ENCODE measurements around the gene MAPKAP1.

MAPKAP1 gene

GRCh38 chr9:125706651-125707471, at the start of gene MAPKAP1:
MAPKAP1 (minus strand) TSS chr9:125707208; CDS start chr9:125672574, 34,634 bp downstream.
- peak; percentile 85 to 95 (median 90) for DNase-seq (ENCODE audit: low read depth in 4 of 4, low spot score in 1 of 4)

GRCh38 chr9:125756518-125756917, 49.5 kb upstream of the MAPKAP1 start:
- no peak for DNase-seq (ENCODE audit: low read depth in 4 of 4, low spot score in 1 of 4)

- no peak for DNase-seq (ENCODE audit: low read depth in 4 of 4, low spot score in 1 of 4)
Measured at GRCh38 chr9:125755340-125755739, 48.3 kb upstream of the MAPKAP1 start.

GRCh38 chr9:125754096-125754495, 47.1 kb upstream of the MAPKAP1 start:
- DNase-seq (ENCODE audit: low read depth in 4 of 4, low spot score in 1 of 4), result no peak

- DNase-seq (ENCODE audit: low read depth in 4 of 4, low spot score in 1 of 4), result no peak
Measured at GRCh38 chr9:125752070-125752628, 45.1 kb upstream of the MAPKAP1 start.

- DNase-seq (ENCODE audit: low read depth in 4 of 4, low spot score in 1 of 4), result no peak
Measured at GRCh38 chr9:125750627-125751011, 43.6 kb upstream of the MAPKAP1 start.

GRCh38 chr9:125749951-125750626, 43.1 kb upstream of the MAPKAP1 start:
- no peak for DNase-seq (ENCODE audit: low read depth in 4 of 4, low spot score in 1 of 4)

GRCh38 chr9:125749287-125749935, 42.4 kb upstream of the MAPKAP1 start:
- DNase-seq (ENCODE audit: low read depth in 4 of 4, low spot score in 1 of 4), result no peak

- no peak for DNase-seq (ENCODE audit: low read depth in 4 of 4, low spot score in 1 of 4)
Measured at GRCh38 chr9:125748446-125749099, 41.6 kb upstream of the MAPKAP1 start.

GRCh38 chr9:125747765-125748445, 40.9 kb upstream of the MAPKAP1 start:
- no peak for DNase-seq (ENCODE audit: low read depth in 4 of 4, low spot score in 1 of 4)

- DNase-seq (ENCODE audit: low read depth in 4 of 4, low spot score in 1 of 4), result peak in 2 of 4 experiments; percentile 8 to 27
Measured at GRCh38 chr9:125747053-125747764, 40.2 kb upstream of the MAPKAP1 start, which contains the start of gene PBX3. PBX3 (plus strand) TSS chr9:125747373.

GRCh38 chr9:125746774-125747052, 39.7 kb upstream of the MAPKAP1 start:
- no peak for DNase-seq (ENCODE audit: low read depth in 4 of 4, low spot score in 1 of 4)

- DNase-seq (ENCODE audit: low read depth in 4 of 4, low spot score in 1 of 4), result peak; percentile 76 to 93 (median 86)
Measured at GRCh38 chr9:125746017-125746773, 39.2 kb upstream of the MAPKAP1 start.

GRCh38 chr9:125745682-125746016, 38.6 kb upstream of the MAPKAP1 start:
- no peak for DNase-seq (ENCODE audit: low read depth in 4 of 4, low spot score in 1 of 4)

- DNase-seq (ENCODE audit: low read depth in 4 of 4, low spot score in 1 of 4), result no peak
Measured at GRCh38 chr9:125745018-125745417, 38.0 kb upstream of the MAPKAP1 start.

- DNase-seq (ENCODE audit: low read depth in 4 of 4, low spot score in 1 of 4), result no peak
Measured at GRCh38 chr9:125744616-125745015, 37.6 kb upstream of the MAPKAP1 start.

- no peak for DNase-seq (ENCODE audit: low read depth in 4 of 4, low spot score in 1 of 4)
Measured at GRCh38 chr9:125743682-125744428, 36.8 kb upstream of the MAPKAP1 start.

- no peak for DNase-seq (ENCODE audit: low read depth in 4 of 4, low spot score in 1 of 4)
Measured at GRCh38 chr9:125742657-125743056, 35.6 kb upstream of the MAPKAP1 start.

GRCh38 chr9:125739436-125739835, 32.4 kb upstream of the MAPKAP1 start:
- DNase-seq (ENCODE audit: low read depth in 4 of 4, low spot score in 1 of 4), result no peak

Measured in stimulated activated CD4-positive, alpha-beta T cell treated with anti-CD3 and anti-CD28 coated beads, Interleukin-1b, Interleukin-23, amount 100 ng/mL, for 24 hours (primary cell).